Measurements from ENCODE around the gene ADORA2A.
"Not testable (repeated sequence)": the region's sequence is repeated elsewhere in the genome, so short reads cannot be mapped to it uniquely, and the experiment has no call there.

The ADORA2A gene

DNA sequence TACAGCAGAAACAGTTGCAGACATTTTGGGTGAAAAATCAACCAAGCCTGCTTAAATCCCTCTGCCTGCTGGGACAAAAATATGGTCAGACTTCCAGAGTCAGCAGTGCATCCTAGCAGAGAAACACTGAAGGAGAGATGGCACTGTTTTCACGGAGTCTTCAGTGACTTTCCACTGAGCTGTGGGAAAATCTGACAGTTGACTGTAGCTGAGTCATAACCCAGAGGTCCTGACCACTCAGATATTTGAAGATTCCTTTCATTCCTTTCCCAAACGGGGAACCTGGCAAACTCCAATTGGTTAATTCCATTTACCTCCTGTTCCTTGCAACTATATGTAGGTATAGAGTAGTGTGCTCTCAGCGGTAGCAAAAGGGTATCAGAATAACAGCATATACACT, 46.8 kb downstream of the ADORA2A start:
- Histone ChIP-seq H3K9me3 (ENCODE audit: control insufficient read depth, low read length) (no peaks in the 10 kb centered on the region), H3K4me1 (ENCODE audit: control insufficient read depth, insufficient read depth, low read length, poor library complexity, severe bottlenecking) (peaks cover 17% of the 10 kb centered on the region), H3K36me3 (ENCODE audit: control insufficient read depth, insufficient read depth, low read length) (no peaks in the 10 kb centered on the region), H3K27ac (ENCODE audit: low read depth, low read length, severe bottlenecking) (peak overlapping the region; percentile 94), H3K4me3 (ENCODE audit: extremely low read depth, insufficient read depth, low read length, poor library complexity, severe bottlenecking) (no peak overlapping the region)
- 8 to 15% methylated on average over 1 of the region's 3 CpGs for WGBS, 2 experiments (ENCODE audit: insufficient coverage in 2 of 2)

DNA sequence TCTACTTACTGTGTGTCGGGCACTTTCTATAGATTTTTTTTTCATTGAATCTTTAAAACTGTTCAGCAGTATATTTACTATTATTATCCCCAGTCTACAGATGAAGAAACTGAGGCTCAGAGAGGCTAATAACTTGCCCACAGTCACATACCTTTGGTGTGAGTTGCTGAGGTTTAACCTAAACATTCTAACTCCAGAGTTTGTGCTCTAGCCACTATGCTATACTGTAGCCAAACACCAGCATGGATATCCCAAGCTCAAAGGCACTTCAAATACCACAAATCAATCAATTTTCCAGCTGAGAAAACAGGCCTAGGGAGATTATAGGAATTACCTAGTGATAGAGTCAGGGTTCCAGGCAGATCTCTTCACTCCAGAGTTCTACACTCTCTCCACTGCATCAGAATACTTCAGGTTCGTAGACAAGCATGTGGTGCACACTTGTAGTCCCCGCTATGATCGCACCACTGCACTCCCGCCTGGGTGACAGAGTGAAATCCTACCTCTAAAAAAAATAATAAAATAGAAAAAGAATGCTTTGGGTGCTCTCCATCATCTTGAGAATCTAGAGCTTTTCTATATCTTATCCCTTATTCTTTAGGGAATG, 47.4 kb downstream of the ADORA2A start:
- 75 to 88% methylated on average over 1 to 4 of the region's 5 CpGs for whole genome bisulfite sequencing, 2 experiments (ENCODE audit: insufficient coverage in 2 of 2)
- Histone ChIP-seq H3K9me3 (ENCODE audit: control insufficient read depth, low read length) (no peaks in the 10 kb centered on the region), H3K27ac (ENCODE audit: low read depth, low read length, severe bottlenecking) (peak overlapping the region; percentile 94), H3K4me1 (ENCODE audit: control insufficient read depth, insufficient read depth, low read length, poor library complexity, severe bottlenecking) (peaks cover 17% of the 10 kb centered on the region), H3K36me3 (ENCODE audit: control insufficient read depth, insufficient read depth, low read length) (no peaks in the 10 kb centered on the region), H3K4me3 (ENCODE audit: extremely low read depth, insufficient read depth, low read length, poor library complexity, severe bottlenecking) (no peak overlapping the region)

DNA sequence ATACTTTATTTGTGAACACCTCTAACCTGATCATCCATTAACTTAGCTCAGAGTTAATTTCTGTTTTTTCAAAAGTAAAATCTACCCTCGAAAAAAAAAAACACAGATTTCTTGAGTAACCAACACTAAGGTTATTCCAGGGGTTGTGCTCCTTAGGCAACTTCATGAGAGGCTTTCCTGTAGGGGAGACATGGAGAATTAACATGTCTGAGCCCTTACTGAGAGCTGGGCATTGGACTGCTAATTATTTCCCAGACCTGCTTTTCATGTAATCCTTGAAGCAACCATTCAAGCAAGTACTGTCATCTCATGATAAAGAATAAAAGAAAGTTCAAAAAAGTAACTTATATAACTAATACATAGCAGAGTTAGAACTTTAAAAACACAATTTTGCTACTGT, 54.2 kb downstream of the ADORA2A start:
- Histone ChIP-seq H3K36me3 (ENCODE audit: control insufficient read depth, insufficient read depth, low read length) (no peaks in the 10 kb centered on the region), H3K9me3 (ENCODE audit: control insufficient read depth, low read length) (no peaks in the 10 kb centered on the region), H3K4me1 (ENCODE audit: control insufficient read depth, insufficient read depth, low read length, poor library complexity, severe bottlenecking) (peaks cover 19% of the 10 kb centered on the region), H3K4me3 (ENCODE audit: extremely low read depth, insufficient read depth, low read length, poor library complexity, severe bottlenecking) (no peak overlapping the region), H3K27ac (ENCODE audit: low read depth, low read length, severe bottlenecking) (no peak overlapping the region)
- 33% methylated on average over 1 of the region's 1 CpG; no CpG with 5 or more reads in 1 of the 2 experiments for WGBS, 2 experiments (ENCODE audit: insufficient coverage in 2 of 2)

DNA sequence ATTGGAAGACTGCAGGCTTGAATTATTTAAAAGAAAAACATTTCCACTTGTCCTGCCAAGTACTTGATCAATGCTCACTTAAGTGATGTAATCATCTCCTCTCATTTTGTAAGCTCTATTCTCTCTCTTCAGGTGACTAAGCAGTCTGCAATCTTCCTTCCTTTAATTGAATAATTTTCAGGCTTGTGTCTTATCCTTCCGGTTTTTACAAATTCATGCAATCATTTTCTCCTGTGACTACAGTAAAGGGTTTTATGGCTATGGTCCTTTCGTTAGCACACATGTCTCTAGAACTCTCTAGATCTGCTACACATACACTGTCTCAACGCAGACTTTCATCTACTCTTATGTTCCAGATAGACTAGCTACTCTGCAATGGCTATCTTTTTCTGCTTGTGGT, 55.2 kb downstream of the ADORA2A start:
- H3K36me3 ChIP-seq (ENCODE audit: control insufficient read depth, insufficient read depth, low read length) = no peaks in the 10 kb centered on the region
- no peak overlapping the region for H3K4me3 ChIP-seq (ENCODE audit: extremely low read depth, insufficient read depth, low read length, poor library complexity, severe bottlenecking)
- peaks cover 19% of the 10 kb centered on the region for H3K4me1 ChIP-seq (ENCODE audit: control insufficient read depth, insufficient read depth, low read length, poor library complexity, severe bottlenecking)
- 93 to 95% methylated on average over 3 of the region's 3 CpGs for WGBS, 2 experiments (ENCODE audit: insufficient coverage in 2 of 2)
- no peak overlapping the region for H3K27ac ChIP-seq (ENCODE audit: low read depth, low read length, severe bottlenecking)
- no peaks in the 10 kb centered on the region for H3K9me3 ChIP-seq (ENCODE audit: control insufficient read depth, low read length)

DNA sequence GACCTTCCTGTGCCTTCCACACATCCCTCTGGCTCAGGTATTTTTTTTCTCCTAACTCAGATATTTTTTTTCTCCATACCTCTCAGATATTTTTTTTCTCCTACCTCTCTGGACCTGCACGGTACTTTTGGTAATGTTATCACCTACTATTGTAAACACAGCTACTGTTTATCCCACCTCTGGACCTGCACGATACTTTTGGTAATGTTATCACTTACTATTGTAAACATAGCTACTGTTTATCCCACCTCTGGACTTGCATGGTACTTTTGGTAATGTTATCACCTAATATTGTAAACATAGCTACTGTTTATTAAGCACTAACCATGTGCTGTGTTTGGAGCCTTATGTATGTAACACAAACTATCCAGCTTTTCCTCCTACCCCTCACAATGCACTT, 55.6 kb downstream of the ADORA2A start:
- H3K27ac ChIP-seq (ENCODE audit: low read depth, low read length, severe bottlenecking) = no peak overlapping the region
- H3K4me1 ChIP-seq (ENCODE audit: control insufficient read depth, insufficient read depth, low read length, poor library complexity, severe bottlenecking) = peaks cover 19% of the 10 kb centered on the region
- H3K4me3 ChIP-seq (ENCODE audit: extremely low read depth, insufficient read depth, low read length, poor library complexity, severe bottlenecking) = no peak overlapping the region
- no peaks in the 10 kb centered on the region for H3K36me3 ChIP-seq (ENCODE audit: control insufficient read depth, insufficient read depth, low read length)
- 88 to 100% methylated on average over 1 of the region's 2 CpGs for WGBS, 2 experiments (ENCODE audit: insufficient coverage in 2 of 2)
- no peaks in the 10 kb centered on the region for H3K9me3 ChIP-seq (ENCODE audit: control insufficient read depth, low read length)

DNA sequence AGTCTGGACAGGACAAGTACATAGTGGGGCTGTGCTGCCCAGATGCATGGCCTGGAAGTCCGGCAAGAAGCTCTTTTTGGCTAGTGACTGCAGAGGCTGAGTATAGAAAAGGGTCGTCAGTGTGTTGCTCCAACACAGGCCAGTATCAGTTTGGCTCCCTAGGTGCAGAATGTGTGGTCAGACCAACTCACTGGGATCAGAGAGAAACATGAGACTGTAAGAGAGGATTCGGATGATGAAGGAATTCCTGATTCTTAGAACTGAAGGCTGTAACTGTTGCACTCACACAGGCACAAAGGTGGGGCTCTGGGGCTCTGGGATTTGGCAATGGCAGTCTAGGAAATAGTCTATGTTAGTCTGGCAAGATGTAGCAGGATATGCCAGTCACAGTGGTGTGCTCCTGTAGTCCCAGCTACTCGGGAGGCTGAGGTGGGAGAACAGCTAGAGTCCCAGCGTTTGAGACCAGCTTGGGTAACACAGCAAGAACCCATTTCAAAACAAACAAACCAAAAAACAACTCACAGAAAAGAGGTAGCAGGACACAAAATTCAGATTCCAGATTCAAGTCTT, 56.7 kb downstream of the ADORA2A start:
- H3K4me1 ChIP-seq (ENCODE audit: control insufficient read depth, insufficient read depth, low read length, poor library complexity, severe bottlenecking) = peaks cover 19% of the 10 kb centered on the region
- H3K36me3 ChIP-seq (ENCODE audit: control insufficient read depth, insufficient read depth, low read length) = no peaks in the 10 kb centered on the region
- H3K27ac ChIP-seq (ENCODE audit: low read depth, low read length, severe bottlenecking) = no peak overlapping the region
- WGBS, 2 experiments (ENCODE audit: insufficient coverage in 2 of 2) = 76 to 78% methylated on average over 3 to 4 of the region's 5 CpGs
- no peak overlapping the region for H3K4me3 ChIP-seq (ENCODE audit: extremely low read depth, insufficient read depth, low read length, poor library complexity, severe bottlenecking)
- no peaks in the 10 kb centered on the region for H3K9me3 ChIP-seq (ENCODE audit: control insufficient read depth, low read length)

DNA sequence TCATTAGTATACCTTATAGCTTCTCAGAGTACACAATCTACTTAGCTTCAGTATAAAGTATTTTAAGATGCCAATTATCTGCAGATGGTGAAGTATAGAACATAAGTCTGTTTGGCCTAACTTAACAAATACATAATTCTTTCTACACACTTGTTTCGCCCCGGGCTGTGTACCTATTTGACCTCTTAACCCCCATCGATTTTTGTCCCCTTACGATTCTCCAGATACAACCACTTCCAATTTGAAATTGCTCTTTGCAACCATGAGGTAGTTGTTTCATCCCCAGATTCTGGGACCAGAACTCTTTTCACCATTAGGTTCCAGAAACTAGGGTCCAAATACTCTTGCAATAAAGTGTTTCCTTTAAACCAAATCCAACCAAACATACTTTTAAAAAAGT, 57.8 kb downstream of the ADORA2A start:
- WGBS, 2 experiments (ENCODE audit: insufficient coverage in 2 of 2) = 97 to 98% methylated on average over 4 of the region's 4 CpGs
- no peaks in the 10 kb centered on the region for H3K36me3 ChIP-seq (ENCODE audit: control insufficient read depth, insufficient read depth, low read length)
- no peak overlapping the region for H3K27ac ChIP-seq (ENCODE audit: low read depth, low read length, severe bottlenecking)
- H3K4me3 ChIP-seq (ENCODE audit: extremely low read depth, insufficient read depth, low read length, poor library complexity, severe bottlenecking) = no peak overlapping the region
- peaks cover 19% of the 10 kb centered on the region for H3K4me1 ChIP-seq (ENCODE audit: control insufficient read depth, insufficient read depth, low read length, poor library complexity, severe bottlenecking)
- no peaks in the 10 kb centered on the region for H3K9me3 ChIP-seq (ENCODE audit: control insufficient read depth, low read length)

DNA sequence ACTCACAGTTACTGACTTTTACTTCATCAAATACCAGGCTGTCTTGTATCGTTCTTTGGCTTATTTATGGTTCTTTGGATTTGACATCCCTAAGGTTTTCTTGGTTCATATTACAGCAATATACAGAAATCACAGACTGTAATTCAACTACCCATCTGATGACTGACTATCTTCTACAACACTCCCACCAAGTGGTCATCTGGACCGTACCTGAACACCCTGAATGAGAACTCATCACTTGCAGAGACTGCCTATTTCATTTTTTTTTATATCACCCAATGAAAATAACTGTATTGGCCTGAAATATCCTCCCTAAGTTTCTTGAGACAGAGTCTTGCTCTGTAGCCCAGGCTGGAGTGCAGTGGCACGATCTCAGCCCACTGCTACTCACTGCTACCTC, 58.2 kb downstream of the ADORA2A start:
- Histone ChIP-seq H3K4me1 (ENCODE audit: control insufficient read depth, insufficient read depth, low read length, poor library complexity, severe bottlenecking) (peaks cover 19% of the 10 kb centered on the region), H3K36me3 (ENCODE audit: control insufficient read depth, insufficient read depth, low read length) (no peaks in the 10 kb centered on the region), H3K9me3 (ENCODE audit: control insufficient read depth, low read length) (no peaks in the 10 kb centered on the region), H3K4me3 (ENCODE audit: extremely low read depth, insufficient read depth, low read length, poor library complexity, severe bottlenecking) (no peak overlapping the region), H3K27ac (ENCODE audit: low read depth, low read length, severe bottlenecking) (no peak overlapping the region)
- 0 to 50% methylated on average over 1 to 2 of the region's 3 CpGs for WGBS, 2 experiments (ENCODE audit: insufficient coverage in 2 of 2)

DNA sequence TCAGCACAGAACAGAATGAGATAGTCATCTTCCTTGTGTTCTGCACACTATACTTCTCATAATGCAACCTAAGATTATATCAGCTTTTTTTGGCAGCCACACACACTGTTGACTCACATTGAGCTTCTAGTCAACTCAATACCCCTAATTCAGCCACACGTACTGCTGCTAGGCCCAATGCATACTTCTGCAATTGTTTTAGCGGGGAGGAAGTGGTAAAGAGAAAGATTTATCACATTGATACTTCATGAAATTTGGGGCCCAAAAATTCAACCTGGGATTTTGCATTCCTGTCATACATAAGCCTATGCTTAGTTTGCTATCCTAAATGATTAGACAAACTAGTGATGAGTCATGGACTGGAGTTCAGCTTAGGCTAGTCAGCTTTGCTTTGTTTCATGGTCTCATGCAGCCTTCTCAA, 59.1 kb downstream of the ADORA2A start:
- Histone ChIP-seq H3K36me3 (ENCODE audit: control insufficient read depth, insufficient read depth, low read length) (no peaks in the 10 kb centered on the region), H3K9me3 (ENCODE audit: control insufficient read depth, low read length) (no peaks in the 10 kb centered on the region), H3K4me1 (ENCODE audit: control insufficient read depth, insufficient read depth, low read length, poor library complexity, severe bottlenecking) (peaks cover 18% of the 10 kb centered on the region), H3K27ac (ENCODE audit: low read depth, low read length, severe bottlenecking) (no peak overlapping the region), H3K4me3 (ENCODE audit: extremely low read depth, insufficient read depth, low read length, poor library complexity, severe bottlenecking) (no peak overlapping the region)
- 94% methylated on average over 2 of the region's 2 CpGs; no CpG with 5 or more reads in 1 of the 2 experiments for WGBS, 2 experiments (ENCODE audit: insufficient coverage in 2 of 2)

DNA sequence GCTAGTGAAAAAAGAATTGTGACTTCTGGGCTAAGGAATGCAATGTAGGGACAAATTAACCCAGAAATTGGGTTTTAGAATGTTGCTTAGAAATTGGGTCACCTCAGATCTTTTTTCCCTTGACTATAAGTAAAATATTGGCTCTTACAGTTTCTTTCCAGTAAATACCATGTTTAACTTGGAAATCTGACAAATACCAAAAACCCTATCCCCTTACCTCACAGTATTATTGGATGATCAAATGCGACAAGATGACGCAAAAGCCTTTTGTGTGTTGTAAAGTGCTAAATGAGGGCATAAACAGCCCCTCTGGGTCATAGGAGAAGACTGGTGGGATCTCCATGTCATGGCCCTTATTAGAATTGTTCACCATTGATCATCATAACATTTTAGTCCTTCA, 61.6 kb downstream of the ADORA2A start:
- H3K9me3 ChIP-seq (ENCODE audit: control insufficient read depth, low read length) = no peaks in the 10 kb centered on the region
- no peak overlapping the region for H3K4me3 ChIP-seq (ENCODE audit: extremely low read depth, insufficient read depth, low read length, poor library complexity, severe bottlenecking)
- no peak overlapping the region for H3K27ac ChIP-seq (ENCODE audit: low read depth, low read length, severe bottlenecking)
- WGBS, 2 experiments (ENCODE audit: insufficient coverage in 2 of 2) = no CpG with 5 or more reads among the region's 2 CpGs
- no peaks in the 10 kb centered on the region for H3K36me3 ChIP-seq (ENCODE audit: control insufficient read depth, insufficient read depth, low read length)
- H3K4me1 ChIP-seq (ENCODE audit: control insufficient read depth, insufficient read depth, low read length, poor library complexity, severe bottlenecking) = peaks cover 4% of the 10 kb centered on the region

DNA sequence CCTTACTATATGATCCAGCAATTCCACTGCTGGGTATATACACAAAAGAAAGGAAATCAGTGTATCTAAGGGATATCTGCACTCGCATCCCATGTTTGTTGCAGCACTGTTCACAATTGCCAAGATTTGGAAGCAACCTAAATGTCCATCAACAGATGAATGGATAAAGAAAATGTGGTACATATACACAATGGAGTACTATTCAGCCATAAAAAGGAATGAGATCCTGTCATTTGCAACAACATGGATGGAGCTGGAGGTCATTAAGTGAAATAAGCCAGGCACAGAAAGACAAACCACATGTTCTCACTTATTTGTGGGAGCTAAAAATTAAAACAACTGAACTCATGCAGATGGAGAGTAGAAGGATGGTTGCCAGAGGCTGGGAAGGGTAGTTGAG, 62.0 kb downstream of the ADORA2A start:
- WGBS, 2 experiments (ENCODE audit: insufficient coverage in 2 of 2) = 75% methylated on average over 1 of the region's 1 CpG; no CpG with 5 or more reads in 1 of the 2 experiments

More for the DNA sequence above, 62.0 kb downstream of the ADORA2A start:
- H3K4me1 ChIP-seq (ENCODE audit: control insufficient read depth, insufficient read depth, low read length, poor library complexity, severe bottlenecking); H3K9me3 ChIP-seq (ENCODE audit: control insufficient read depth, low read length); H3K4me3 ChIP-seq (ENCODE audit: extremely low read depth, insufficient read depth, low read length, poor library complexity, severe bottlenecking); H3K27ac ChIP-seq (ENCODE audit: low read depth, low read length, severe bottlenecking); H3K36me3 ChIP-seq (ENCODE audit: control insufficient read depth, insufficient read depth, low read length): not testable (repeated sequence)
